ENCODE measurements around the gene MMADHC. TPM values are rescaled to one million over a fixed set of nuclear protein-coding genes. Genes with fewer than 3 reads are reported as not detected.

The MMADHC gene
- total and polyA plus RNA-seq, 2 of the 13 experiments (the other 11 are each of a cell fraction or from before 2014, with no cell fraction given): 90.2 to 210 TPM

DNA sequence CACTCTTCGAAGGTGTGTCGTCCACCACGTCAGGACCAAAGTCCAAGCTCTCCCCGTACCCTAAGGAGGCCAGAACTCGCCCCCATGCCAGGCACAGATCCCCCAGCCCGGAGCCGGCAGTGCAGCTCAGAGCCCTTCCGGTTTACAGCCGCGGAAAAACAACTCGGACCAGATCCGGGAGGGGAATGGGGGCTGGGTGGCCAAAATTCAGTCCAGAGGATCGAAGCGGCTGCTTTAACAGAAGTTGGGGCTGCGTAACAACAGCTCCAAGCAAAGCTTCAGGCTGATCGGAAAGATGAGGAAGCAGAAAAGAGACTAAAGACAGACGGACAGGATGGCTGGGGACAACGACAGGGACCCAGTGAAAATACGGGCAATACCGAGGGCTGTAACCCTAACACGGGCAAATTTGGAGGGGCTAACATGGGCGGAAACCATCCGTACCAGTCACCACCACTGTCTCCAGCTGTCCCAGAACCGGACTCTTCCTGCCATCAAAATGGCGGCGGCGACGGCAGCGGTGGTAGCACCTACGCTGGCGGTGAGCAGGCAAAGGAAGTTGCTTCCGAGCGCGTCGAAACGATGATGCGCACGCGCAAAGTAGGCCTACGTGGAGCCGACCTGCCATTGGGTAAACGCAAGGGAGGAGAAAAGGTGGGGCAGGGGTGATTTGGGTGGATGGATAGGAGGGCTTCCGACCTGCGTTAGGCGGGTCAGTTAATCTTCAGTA lies at the start of gene MMADHC (continued):
- TF ChIP-seq TIGD3 (CRISPR knock-in tag; IDR thresholded peaks at IDR 0.05; ENCODE audit: borderline replicate concordance) (peak; percentile 68; the same call in 1 of the 2 replicates), ZNF790 (CRISPR knock-in tag; IDR thresholded peaks at IDR 0.05; ENCODE audit: borderline replicate concordance) (peak; percentile 81; the same call in 1 of the 2 replicates), HNF4G (IDR thresholded peaks at IDR 0.05; ENCODE audit: borderline replicate concordance, low read depth, low read length) (peak; percentile 84), HNF4G (CRISPR knock-in tag; IDR thresholded peaks at IDR 0.05; ENCODE audit: borderline replicate concordance, low read depth) (peak; percentile 93), IRX3 (CRISPR knock-in tag; IDR thresholded peaks at IDR 0.05; ENCODE audit: borderline replicate concordance, low read depth) (peak; percentile 52; the same call in 1 of the 2 replicates), NR1H2 (CRISPR knock-in tag; IDR thresholded peaks at IDR 0.05; ENCODE audit: borderline replicate concordance, low read depth) (no peak), SP1 (IDR thresholded peaks at IDR 0.05) (no peak), SP1 (CRISPR knock-in tag; IDR thresholded peaks at IDR 0.05) (peak; percentile 39), ELF4 (CRISPR knock-in tag; IDR thresholded peaks at IDR 0.05; ENCODE audit: borderline replicate concordance) (peak; percentile 14; the same call in 1 of the 2 replicates), TBX3 (IDR thresholded peaks at IDR 0.05; ENCODE audit: borderline replicate concordance) (peak; percentile 83), HHEX (CRISPR knock-in tag; IDR thresholded peaks at IDR 0.05) (no peak), CENPBD1 (CRISPR knock-in tag; IDR thresholded peaks at IDR 0.05; ENCODE audit: borderline replicate concordance, low read depth) (peak; percentile 91; the same call in 1 of the 2 replicates), ZFP36L1 (CRISPR knock-in tag; IDR thresholded peaks at IDR 0.05) (peak; percentile 60; the same call in 1 of the 2 replicates), ZNF33B (CRISPR knock-in tag; IDR thresholded peaks at IDR 0.05) (peak; percentile 91), TBX2 (CRISPR knock-in tag; IDR thresholded peaks at IDR 0.05; ENCODE audit: borderline replicate concordance) (peak; percentile 86), HMGXB4 (CRISPR knock-in tag; IDR thresholded peaks at IDR 0.05; ENCODE audit: borderline replicate concordance in 1 of 2, low read depth in 1 of 2) (peak; percentile 91 to 96), GTF2F1 (IDR thresholded peaks at IDR 0.05; ENCODE audit: low read length) (peak; percentile 13), ZNF781 (CRISPR knock-in tag; IDR thresholded peaks at IDR 0.05; ENCODE audit: borderline replicate concordance, not compliant biosample characterization) (peak; percentile 60), NRL (CRISPR knock-in tag; IDR thresholded peaks at IDR 0.05; ENCODE audit: borderline replicate concordance) (peak; percentile 93; the same call in 1 of the 2 replicates), CHD2 (IDR thresholded peaks at IDR 0.05; ENCODE audit: low read depth, low read length) (peak; percentile 32; the same call in 1 of the 2 replicates), BRD4 (CRISPR knock-in tag; IDR thresholded peaks at IDR 0.05) (peak; percentile 97), ZNF770 (CRISPR knock-in tag; IDR thresholded peaks at IDR 0.05) (peak; percentile 65; the same call in 1 of the 2 replicates), ZNF883 (CRISPR knock-in tag; IDR thresholded peaks at IDR 0.05; ENCODE audit: not compliant biosample characterization) (peak; percentile 91), MTA3 (CRISPR knock-in tag; IDR thresholded peaks at IDR 0.05) (peak; percentile 66; the same call in 1 of the 2 replicates)

Data from HepG2 (cell line).